Measurements from ENCODE around the gene PGM1.

The PGM1 gene

DNA sequence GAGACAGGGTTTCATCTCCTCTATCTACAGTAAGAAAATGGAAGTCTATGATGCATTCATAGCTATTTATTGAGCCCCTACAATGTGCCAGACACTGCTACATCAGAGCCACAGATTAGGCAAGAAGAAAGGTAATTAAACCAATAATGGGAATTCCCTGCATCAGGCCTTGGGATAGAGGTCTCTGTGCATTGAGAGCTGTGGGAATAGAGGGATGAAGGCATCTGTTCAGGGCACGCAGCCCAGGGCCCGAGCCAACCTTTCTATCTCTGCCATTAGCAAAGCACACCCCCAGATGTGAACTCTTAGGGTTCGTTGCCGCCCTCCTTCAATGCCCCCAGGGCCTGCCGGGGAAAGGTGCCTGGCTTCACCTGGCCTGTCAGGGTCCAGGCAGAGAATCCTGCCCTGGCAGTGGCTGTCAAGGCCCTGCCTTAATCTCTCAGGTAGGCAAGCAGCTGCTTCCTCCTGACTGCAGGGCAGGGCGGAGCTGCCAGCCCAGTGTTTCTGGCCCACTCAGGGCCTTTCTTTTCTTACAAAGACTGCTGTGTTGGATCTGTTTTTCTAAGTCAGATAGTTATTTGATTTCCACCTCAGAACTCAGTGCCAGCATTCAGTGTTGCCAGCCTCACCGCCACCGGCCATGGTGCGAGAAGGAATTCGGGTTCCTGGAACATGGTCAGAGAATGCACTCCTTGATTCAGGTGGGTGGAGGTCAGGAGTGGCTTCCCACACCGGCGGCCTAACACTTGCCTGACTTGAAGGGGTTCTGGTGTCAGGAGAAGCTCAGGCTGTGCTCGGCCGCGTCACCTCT is 76.1 kb downstream of the PGM1 start:
- no peak for DNase-seq

DNA sequence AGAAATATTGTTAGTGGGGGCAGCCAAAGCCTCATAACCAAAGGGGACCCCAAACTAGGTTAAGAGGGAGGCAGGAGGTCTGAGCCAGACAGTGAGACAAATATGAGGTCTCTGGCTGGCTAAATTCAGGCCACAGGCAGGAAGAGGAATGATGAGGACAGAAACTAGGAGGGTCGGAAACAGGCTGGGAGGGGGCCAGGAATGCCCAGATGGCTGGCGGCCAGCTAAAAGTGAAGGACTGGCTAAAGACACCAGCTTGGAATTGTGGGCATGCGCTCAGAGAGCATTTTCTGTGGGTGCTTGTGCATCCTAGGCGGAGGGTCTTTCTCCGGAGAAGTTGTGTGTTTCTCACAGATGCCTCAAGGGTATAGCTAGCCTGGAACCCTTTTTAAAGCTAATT is 77.0 kb downstream of the PGM1 start:
- no peak for DNase-seq

DNA sequence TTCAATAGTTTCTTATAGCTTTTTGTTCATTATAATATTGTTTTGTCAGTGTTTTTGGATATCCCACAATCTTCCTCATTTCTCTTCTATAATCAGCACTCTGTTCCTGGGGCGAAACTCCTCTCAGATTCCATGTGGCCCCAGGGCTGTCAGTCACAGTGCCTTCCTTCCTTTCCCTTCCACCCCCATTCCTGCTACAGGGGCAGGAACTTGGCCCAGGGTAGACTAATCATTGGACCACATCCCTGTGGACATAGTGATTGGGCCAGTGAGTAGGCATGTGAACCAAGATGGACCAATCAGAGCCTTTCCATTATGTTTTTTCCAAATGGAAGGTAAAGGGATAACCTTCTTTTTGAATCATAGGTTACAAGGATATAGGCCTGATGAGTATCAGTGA is 78.3 kb downstream of the PGM1 start:
- no peak for DNase-seq

DNA sequence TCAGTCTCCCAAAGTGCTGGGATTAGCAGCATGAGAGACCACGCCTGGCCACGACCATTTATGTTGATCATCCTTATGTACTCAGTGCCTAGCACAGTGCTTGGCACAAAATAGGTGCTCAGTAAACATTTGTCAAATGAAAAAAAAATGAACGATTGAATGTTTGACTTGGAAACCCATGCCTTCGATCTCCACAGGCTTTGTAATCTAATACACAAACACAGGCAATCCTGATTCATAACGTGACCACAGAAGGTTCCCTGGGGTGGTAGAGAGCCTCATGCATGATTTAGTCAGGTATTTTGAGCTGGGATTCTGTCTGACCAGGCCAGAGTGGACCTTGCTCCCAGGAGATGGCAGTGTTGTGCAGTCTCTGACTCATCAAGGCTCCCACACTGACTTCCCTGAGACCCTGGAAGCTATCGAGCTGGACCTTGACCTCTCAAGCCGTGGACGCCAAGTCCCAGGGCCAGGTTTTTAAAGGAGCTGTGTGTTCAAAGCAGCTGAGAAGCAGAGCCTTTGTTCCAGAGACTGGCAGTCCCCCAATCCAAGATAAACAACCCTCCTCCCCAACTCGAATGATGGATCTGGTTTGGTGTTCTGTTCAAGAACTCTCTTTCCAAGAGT is 81.1 kb downstream of the PGM1 start:
- DNase-seq, result no peak

DNA sequence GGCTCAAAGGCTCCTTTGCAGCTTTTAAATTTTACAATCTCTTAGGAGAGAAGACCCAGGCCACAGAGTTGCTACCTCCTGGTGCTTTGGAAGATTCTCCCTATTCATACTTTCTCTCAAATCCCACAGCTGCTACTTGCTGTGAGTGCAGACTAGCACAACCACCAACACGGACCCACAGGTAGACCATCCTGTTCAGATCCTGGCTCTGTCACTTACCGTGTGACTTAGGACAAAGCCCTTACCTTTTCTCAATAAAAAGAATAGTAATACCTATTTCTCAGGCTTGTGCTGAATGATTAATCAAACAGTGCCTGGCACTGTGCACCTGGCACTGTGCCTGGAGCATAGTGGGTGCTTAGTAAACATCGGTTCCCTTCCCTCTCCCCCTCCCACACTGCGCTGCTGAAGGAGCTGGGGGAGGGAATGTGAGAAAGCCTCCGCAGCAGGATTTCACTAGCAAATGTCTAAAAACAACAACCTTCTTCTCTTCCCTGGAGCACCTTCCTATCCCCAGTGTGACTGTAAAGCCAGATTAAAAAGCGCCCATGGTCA is 81.7 kb downstream of the PGM1 start:
- no peak for DNase-seq

DNA sequence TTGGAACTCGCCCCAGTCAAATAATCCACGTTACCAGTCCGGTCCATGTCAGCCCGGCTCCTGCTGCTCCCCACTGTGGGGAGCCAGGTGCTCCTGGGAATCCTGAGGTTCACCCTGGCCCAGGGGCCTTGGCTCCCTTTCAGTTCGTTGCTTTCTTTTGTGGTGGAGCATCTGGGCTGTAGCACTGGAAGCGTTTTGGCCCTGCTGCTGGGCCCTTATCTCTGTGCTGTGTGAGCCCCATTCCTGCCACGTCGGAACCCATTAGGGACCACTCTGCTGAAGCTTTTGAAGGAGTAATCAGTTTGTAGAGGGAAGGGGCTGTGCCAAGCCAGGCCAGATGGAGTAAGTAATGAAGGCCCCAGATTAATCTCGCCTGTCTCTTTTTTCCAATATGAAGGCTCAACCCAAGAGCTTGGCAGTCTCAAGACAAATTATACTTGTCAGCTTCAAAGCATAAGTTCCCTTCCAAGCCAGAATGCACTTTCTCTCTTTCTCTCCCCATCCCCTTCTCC is 82.3 kb downstream of the PGM1 start:
- DNase-seq, result no peak

DNA sequence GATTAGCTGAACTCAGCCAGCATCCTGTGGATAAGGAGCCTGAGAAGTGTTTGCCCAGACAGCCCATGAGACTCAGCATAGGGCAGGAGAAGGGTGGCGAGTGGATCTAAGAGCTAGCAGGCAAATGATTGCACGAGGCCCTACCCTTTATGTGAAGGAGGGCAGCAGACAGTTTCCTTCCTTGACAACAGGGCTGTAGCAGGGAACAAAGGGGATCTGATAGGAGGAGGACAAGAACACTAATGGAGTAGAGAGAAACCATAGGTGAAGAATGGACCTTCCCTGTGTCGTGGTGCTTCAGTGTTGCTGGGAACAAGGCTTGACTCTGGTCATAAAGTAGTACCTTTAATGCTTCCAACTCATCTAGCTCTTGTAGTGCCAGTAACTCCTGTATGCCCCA is 84.3 kb downstream of the PGM1 start:
- no peak for DNase-seq

DNA sequence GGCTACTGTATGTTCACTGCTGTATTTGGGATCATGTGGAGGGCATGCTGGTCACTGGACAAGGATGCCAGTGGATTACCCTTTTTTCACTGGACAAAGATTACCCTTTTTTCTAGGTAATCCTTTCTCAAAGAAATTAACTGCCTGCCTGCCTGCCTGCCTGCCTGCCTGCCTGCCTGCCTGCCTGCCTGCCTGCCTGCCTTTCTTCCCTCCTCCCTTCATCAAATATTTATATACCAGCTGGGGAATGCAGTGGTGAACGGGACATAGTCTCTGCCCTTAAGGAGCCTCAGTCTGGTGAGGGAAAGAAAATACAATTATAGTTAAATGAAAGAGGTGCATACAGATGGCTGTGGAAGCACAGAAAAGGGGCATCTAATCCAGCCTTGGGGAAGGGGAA is 85.0 kb downstream of the PGM1 start:
- DNase-seq, result no peak

DNA sequence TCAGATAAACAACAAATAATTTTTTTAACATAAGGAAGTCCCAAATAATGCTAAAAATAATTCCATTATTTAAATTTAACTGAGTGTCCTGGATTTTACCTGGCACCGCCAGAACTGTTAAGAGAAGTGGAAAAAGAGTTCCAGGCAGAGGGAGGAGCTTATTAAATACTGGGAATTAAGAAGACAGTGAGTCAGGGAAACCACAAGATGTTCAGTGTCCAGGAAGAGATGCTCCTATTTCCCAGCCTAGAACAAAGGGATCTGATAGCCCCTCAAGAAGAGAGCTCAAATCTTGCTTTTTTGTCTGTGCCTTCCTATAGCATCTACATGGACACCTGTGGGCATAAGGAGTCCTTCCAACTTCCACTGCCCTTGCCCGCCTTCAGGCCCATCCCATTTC is 85.9 kb downstream of the PGM1 start:
- no peak for DNase-seq

DNA sequence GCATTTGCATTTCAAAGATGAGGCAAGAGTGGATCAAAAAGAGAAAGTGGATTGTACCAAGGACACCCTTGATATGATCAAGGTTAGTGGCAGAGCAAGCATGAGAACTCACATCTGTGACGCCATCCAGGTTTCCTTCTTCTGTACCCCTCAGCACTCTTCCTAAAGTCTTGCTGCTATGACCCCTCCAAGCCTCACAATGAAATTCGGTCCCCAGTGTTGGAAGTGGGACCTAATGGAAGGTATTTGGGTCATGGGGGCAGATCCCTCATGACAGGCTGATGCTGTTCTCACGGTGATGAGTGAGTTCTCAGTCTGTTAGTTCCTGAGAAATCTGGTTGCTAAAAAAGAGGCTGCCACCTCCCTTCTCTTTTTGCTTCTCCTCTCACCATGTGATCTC is 86.4 kb downstream of the PGM1 start:
- DNase-seq, result no peak

DNA sequence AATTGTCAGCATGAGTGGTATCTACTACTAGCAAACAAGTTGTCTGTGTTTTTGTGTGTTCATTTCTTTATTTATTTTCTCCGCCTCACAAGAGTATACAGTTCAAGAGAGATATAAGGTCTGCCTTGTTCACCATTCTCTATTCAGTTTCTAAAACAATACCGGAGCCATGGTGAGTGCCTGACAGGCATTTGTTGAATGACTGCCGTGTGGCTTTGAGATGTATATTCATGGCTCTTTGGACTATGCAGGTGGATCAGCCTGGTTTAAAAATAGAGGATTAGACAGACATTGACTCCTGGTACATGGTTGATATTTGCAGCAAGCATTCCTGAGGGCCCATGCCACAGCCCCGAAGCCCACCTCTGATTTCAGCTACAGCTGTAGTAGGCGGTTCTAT is 89.7 kb downstream of the PGM1 start:
- no peak for DNase-seq

DNA sequence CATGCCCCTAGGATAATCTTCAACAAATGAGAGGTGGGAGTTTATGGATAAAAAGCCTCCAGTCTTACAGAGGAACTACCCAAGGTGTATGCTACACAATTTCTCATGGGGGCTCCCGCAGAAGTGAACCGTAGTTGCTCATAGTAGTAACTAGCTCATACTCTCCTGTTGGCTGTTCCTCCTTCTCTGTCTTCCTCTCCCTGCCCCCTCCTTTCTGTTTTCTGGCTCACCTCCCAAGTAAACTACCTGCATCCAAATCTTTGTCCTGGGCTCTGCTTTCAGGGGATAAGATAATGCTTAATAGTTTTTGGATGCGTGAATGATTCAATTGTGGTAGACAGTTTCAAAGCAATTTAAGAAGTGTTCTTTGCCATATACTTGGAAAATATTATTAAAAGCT is 90.5 kb downstream of the PGM1 start:
- DNase-seq, result no peak

DNA sequence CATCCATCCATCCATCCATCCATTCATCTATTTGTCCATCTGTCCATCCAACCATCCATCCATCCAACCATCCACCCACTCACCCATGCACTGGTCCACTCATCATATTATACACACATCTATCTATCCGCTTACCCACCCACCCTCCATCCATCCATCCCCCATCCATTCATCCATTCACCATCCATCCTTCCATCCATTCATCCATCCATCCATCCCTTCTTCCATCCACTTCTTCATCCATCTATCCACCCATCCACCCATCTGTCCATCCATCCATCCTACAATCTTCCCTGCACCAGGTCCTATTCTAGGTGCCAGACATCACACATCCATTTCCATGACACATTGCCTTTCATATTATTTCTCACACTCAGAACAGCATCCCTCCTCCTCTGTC is 93.5 kb downstream of the PGM1 start:
- no peak for DNase-seq

DNA sequence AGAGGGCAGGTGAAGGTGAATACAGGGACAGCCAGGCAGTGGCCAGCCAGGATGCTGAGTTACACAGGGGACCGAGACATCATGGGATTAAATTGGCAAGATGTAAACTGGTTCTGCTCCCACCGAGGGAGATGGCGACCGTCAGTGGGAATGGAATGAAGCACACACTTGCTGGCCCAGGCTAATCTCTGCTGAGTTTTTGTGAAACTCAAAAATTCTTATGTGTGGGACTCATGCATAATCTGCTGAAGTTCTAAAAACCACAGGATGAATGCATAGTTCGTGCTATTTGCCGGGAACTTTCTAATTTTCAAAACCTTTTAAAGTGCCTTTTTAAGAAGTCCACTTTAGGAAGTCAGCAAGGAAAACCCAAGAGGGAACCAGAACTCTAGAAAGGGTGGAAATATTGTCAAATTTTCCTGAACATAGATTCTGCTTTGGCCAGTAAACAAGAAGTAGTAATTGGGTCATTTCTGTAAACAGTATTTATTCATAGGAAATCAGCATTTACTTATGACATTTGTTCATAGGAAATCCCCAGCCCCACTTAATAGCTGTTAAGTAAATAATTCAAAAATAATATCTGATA is 95.2 kb downstream of the PGM1 start:
- no peak for DNase-seq

DNA sequence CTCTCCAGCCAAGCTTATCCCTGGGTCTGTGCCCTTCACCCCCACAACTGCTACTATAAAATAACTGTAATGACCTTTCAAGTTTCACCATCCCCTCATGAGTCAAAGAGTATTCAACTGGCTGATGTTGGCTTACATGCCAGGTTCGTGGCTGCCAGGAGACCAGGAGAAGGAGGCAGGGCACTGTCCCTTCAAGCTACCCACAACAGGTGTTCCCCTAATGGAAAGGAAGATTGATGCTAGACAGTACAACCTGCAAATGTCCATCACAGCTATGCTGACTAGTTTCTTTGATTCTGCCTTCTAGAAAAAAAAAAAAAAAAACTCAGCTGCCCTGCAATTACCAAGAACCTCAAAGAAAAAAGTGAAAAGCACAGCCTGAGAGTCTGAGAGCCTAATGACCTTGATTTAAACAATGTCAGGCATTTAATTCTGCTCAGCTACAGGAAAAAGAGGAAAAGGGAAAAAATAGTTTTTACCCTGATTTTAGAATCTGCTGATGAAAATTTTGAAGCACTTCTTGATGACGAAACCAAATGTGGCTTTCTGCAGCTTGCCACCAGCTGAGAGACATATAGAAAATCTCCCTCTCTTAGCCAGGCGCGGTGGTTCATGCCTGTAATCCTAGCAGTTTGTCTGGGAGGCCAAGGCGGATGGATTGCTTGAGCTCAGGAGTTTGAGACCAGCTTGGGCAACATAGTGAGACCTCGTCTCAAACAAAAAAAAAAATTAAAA is 97.9 kb downstream of the PGM1 start:
- no peak for DNase-seq

DNA sequence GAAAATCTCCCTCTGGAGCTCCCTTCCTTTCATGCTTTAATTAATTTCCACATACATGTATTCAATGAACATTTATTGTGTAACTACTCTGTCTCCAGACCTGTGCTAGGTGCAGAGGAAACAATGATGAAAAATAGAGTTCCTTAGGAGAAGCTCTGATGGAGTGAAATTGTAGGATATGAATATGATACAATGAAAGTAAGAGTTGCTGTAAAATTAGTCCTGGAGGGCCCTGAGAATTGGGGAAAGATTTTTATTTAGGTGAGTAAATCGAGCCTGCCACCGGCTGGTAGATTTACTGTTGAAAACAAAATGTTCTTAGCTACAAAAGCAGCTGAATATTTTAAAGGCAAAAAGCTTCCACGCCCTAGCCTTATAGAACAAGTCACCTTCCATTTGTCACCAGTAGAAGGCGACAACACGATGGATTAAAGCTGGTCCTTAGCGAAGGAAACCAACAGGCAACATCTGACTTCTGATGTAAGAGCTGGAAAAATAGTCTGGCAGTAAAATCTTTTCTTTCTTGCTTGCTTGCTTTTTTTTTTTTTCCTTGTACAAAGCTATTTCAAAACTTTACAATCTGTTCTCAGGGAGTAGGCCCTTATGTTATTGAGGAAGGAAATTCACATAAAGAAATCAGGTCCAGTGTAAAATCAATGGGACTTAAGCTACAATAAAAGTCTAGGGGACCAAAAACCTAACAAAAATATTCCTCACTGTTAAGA is 98.7 kb downstream of the PGM1 start:
- no peak for DNase-seq

DNA sequence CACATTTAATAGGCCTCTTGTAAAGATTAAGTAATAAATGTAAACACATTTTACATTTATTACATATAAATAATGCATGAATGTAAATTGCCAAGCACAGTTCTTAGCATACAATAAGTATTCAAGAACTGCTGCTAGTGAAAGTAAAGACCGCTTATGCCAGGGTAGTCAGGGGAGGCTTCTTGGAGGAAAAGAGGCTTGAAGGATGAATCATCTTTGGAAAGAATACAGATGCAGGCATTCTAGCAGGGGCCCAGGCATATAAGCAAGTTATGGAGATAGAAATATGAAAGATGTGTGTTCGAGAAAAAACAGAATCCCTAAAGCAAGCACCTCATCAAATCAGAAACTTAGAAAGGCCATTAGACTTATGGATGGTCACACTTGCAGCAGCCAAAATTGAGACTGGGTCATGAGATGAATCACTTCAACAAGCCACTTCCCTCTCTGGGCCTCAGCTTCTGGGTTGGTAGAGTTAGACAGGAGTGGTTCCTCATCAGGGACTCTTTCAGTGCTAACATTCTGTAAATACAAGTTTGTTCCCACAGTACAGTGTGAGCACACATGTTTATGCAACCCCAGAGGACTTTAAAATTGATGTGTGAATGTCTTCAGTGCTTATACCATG is 100.8 kb downstream of the PGM1 start:
- no peak for DNase-seq

DNA sequence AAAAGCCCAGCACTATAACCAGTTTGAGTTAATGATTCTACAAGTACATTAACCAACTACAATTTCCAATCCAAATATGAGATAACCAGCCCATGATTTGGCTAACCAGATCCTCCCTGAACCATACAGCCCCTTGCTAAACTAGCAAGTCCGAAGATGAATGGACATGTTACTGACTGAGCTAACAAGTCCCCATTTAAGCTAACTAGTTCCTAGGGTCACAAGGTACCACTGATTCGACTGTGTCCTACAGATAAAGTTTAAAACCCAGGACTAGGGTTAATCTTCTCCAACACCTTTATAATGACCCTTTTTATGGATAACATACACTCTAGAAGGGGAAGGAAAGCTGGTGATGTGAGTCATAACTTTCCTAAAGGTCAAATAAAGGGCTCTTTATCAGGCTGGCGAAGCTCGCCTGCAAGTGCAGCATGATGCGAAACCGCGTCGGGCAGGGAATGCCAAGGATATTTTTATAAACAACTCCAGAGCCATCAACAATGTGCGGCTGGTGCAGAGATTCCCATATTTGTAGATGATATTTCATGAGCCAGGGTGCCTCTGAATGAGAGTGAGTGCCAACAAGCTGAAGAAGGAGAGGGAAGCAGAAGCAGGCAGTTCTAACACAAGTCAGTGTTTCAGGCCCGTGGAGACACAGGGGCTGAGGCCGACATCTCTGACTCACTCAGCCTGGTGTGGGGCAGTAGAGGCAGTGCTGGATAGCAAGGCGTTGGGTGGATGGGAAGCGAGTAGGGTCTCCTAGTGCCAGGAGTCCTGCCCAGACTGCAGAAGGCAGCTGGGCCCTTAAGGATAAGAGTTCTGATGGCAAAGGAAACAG is 105.0 kb downstream of the PGM1 start:
- DNase-seq, result no peak

DNA sequence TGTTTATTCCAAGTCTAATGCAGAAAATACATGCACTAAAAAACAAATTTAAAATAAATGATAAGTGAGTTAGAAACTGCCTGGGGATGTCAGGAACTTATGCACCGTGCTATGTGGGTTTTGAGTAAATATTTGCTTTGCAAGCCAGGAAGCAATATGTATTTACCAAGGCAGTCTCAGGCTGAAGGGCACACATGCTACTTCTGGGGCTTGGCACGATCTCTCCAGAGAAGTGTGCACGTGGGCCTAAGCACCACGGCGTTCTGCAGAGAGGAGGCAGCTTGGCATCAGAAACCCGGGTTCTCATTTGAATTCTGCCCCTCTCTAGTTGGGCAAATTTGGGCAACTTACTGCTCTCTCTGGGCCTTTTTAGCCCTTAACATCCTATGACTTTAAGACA is 108.0 kb downstream of the PGM1 start:
- no peak for DNase-seq

DNA sequence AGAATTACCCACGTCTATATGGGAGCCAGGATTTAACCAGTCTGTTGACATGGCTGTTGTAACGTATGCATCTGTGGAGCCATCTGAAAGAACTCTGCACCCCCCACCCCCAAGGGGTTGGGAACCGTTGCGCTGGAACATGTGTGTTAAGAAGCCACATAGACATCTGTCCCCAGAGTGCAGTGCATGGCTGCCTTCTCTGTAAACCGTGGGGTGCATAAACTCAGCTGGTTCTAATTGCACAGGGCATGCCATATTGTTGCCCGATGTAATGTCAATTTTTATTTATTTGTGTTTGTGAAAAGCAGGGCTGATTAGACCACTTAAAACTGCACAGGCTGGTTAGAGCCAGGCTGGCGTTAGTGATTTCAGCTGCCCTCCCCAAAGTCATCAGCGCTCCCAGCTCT is 110.5 kb downstream of the PGM1 start:
- no peak for DNase-seq

DNA sequence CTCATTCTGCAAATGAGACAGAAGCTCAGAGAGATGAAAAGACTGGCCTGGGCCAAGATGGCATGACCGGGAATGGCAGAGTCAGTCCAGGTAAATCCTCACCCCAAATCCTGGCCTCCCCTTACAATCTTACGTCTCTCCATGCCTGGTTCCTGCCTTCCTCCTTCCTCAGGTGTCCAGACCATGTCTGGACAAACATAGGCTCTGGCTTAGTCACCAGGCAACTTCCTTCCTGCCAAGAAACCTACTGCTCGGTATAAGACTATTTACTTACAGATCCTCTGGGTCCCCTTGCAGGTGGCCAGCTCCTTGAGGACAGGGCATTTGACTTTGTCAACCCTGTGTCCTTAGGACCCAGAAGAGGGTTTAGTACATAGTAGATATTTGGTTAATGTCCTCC is 111.2 kb downstream of the PGM1 start:
- DNase-seq, result no peak
